GM18520 (cell line): ENCODE data around the gene LTK.
"Not testable (repeated sequence)": the region's sequence is repeated elsewhere in the genome, so short reads cannot be mapped to it uniquely, and the experiment has no call there.

ENCODE experiments used
- ATAC-seq: cut with Tn5 transposase; IDR thresholded peaks from one replicate; pipeline ENCODE4 v1.9.1; 2021; ENCODE audit not compliant: unreplicated experiment

LTK gene

GRCh38 chr15:41480396-41481140 lies 33.1 kb downstream of the LTK start:
- no peak for ATAC-seq

GRCh38 chr15:41476416-41477048 lies 37.1 kb downstream of the LTK start:
- no peak for ATAC-seq

GRCh38 chr15:41474941-41475340 lies 38.7 kb downstream of the LTK start:
- ATAC-seq, result no peak

DNA sequence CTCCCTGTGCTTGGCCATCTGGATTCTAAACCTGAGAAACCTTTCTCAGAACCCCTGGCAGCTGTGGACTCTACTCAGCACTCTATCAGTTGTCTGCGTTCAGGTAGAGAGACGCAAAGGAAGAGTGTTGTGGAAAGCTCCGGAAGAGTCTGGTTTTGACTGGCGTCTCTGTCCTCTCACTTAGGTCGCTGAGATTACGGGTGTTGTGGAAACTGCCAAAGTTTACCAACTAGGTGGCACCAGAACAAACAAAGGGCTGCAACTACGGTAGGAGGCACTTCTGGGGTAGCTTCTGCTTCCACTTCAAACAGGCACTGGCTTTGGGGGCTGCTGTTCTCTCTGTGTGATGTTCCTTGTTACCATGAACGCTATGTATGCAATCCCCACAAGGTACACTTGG lies 39.2 kb downstream of the LTK start:
- no peak for ATAC-seq

DNA sequence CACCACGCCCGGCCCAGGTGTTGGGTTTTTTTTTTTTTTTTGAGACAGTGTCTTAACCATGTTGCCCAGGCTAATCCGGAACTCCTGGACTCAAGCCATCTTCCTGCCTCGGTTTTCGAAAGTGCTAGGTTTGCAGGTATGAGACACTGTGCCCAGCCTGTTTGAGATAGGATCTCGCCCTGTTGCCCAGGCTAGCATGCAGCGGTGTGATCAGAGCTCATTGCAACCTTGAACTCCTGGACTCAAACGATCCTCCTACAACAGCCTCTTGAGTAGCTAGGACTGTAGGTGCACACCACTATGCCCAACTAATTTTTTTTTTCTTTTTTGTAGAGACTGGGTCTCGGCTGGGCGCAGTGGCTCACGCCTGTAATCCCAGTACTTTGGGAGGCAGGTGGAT lies 40.2 kb downstream of the LTK start:
- ATAC-seq, result no peak

GRCh38 chr15:41469644-41470043 lies 44.0 kb downstream of the LTK start:
- not testable (repeated sequence) for ATAC-seq

GRCh38 chr15:41466711-41467110 lies 46.9 kb downstream of the LTK start:
- ATAC-seq, result no peak

DNA sequence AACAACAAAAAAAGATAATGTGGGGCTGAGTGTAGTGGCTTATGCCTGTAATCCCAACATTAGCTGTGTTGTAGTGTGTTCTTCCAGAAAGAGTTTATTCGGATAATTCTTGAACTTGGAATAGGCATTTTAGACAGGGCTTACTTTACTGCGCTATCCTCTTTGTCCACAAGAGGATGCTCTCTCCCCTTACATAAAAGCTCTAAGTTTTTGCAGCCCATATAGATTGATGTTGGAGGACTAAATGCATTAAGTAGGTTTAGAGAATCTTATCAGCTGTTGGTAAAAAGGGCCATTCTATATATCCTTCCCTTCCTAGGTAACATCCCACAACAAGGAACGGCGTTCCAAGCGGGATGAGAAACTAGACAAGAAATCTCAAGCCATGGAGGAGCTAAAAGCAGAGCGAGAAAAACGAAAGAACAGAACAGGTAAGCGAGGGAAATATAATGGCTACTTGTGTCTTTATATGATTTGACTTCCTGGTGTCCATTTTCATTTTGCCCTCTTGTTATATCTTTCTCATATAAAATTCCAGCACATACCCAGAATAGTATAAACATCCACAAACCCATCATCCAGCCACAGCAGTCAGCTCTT lies 47.7 kb downstream of the LTK start:
- ATAC-seq, result no peak

DNA sequence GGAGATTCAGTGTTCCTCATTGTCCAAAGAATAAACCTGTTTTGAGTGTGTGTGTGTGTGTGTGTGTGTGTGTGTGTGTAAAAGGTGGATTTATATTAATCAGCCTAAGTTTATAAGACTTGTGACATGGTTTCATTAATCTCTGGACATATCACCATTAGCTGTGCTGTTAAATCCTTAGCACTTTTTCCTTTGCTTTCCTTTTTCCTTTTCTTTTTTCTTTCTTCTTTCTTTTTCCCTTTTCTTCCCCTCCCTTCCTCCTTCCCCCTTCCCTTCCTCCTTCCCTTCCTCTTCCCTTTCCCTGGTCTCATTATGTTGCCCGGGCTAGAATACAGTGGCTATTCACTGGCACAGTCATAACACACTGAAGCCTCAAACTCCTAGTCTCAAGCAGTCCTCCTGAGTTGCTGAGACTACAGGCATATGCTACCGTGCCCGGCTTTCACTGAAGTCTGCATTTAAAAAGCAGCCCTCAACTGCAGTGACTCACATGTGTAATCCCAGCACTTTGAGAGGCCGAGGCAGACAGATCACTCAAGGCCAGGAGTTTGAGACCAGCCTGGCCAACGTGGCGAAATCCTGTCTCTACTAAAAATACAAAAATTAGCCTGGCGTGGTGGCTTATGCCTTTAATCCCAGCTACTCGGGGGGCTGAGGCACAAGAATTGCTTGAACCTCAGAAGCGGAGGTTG lies 48.6 kb downstream of the LTK start:
- ATAC-seq, result no peak

GRCh38 chr15:41462084-41462795 lies 51.4 kb downstream of the LTK start:
- no peak for ATAC-seq
